HEK293 (cell line): ENCODE measurements around the gene ABCC3.

Experiments used
- CTCF ChIA-PET: fragments of 350-600 bp; formaldehyde crosslinking; extraction: SDS; loops from one replicate; lab custom pipeline; 2021; ENCODE audit warnings: antibody characterized with exemption; lab: Yijun Ruan, JAX
- POLR2A ChIA-PET: fragments of 300-600 bp; formaldehyde crosslinking; extraction: SDS; loops from one replicate; lab custom pipeline; 2020; ENCODE audit warnings: antibody characterized with exemption, inconsistent platforms; lab: Yijun Ruan, JAX
- H3K27ac ChIP-seq: fragments of 200-500 bp; sonication (Bioruptor generic); 2 replicates; pipeline ENCODE4 v1.5.1; 2014; ENCODE audit warnings: low read depth, low read length, control low read depth, inconsistent platforms; ENCODE audit errors: extremely low read depth
- H3K36me3 ChIP-seq, 2 experiments: fragments of 200-500 bp in 1 of 2; sonication (Bioruptor generic) in 1 of 2; 1 replicate in 1 of 2; 2 replicates in 1 of 2; pipeline ENCODE4 v1.5.1; 2014 to 2017; ENCODE audit warnings: inconsistent platforms in 2 of 2, low read length in 2 of 2; ENCODE audit not compliant: control insufficient read depth in 2 of 2, insufficient read depth in 1 of 2
- H3K4me1 ChIP-seq: fragments of 200-500 bp; sonication (Bioruptor generic); 2 replicates; pipeline ENCODE4 v1.5.1; 2014; ENCODE audit warnings: mild to moderate bottlenecking, low read length, inconsistent platforms; ENCODE audit not compliant: control insufficient read depth, insufficient read depth
- H3K4me3 ChIP-seq: 2 replicates; pipeline ENCODE4 v1.5.1; 2011; ENCODE audit warnings: low read depth, mild to moderate bottlenecking, control low read depth, low read length, moderate library complexity
- H3K9me3 ChIP-seq: fragments of 200-500 bp; sonication (Bioruptor generic); 2 replicates; pipeline ENCODE4 v1.5.1; 2014; ENCODE audit warnings: low read depth, low read length, inconsistent platforms; ENCODE audit not compliant: control insufficient read depth, insufficient read depth
- HOXD13 ChIP-seq: sonication (generic); formaldehyde crosslinking; IDR thresholded peaks from 2 replicates; pipeline ENCODE4 v1.8.0; 2022; ENCODE audit warnings: missing genetic modification reagents, borderline replicate concordance
- KLF10 ChIP-seq: fragments of 450-650 bp; IDR thresholded peaks from 2 replicates; pipeline ENCODE4 v1.5.1; 2018; ENCODE audit warnings: missing biosample characterization, mild to moderate bottlenecking, missing genetic modification characterization
- RBAK ChIP-seq: fragments of 450-650 bp; formaldehyde crosslinking; IDR thresholded peaks from 2 replicates; pipeline ENCODE4 v1.5.1; 2016; ENCODE audit warnings: missing biosample characterization, missing genetic modification characterization
- SCRT1 ChIP-seq: fragments of 450-650 bp; formaldehyde crosslinking; IDR thresholded peaks from 2 replicates; pipeline ENCODE4 v1.5.1; 2016; ENCODE audit warnings: missing biosample characterization, missing genetic modification characterization, borderline replicate concordance
- SCRT2 ChIP-seq: fragments of 450-650 bp; formaldehyde crosslinking; IDR thresholded peaks from 2 replicates; pipeline ENCODE4 v1.5.1; 2016; ENCODE audit warnings: missing biosample characterization, missing genetic modification characterization
- ZNF341 ChIP-seq: fragments of 450-650 bp; formaldehyde crosslinking; IDR thresholded peaks from 2 replicates; pipeline ENCODE4; 2016; ENCODE audit warnings: low read depth, missing biosample characterization, missing genetic modification characterization
- ZNF366 ChIP-seq: fragments of 450-650 bp; formaldehyde crosslinking; conservative IDR thresholded peaks from 2 replicates; pipeline ENCODE4 v1.5.1; 2016; ENCODE audit warnings: missing biosample characterization, missing genetic modification characterization
- ZNF416 ChIP-seq: fragments of 450-650 bp; formaldehyde crosslinking; IDR thresholded peaks from 2 replicates; pipeline ENCODE4 v1.5.1; 2016; ENCODE audit warnings: missing biosample characterization, missing genetic modification characterization
- ZNF514 ChIP-seq: fragments of 450-650 bp; formaldehyde crosslinking; IDR thresholded peaks from 2 replicates; pipeline ENCODE4 v1.5.1; 2016; ENCODE audit warnings: missing biosample characterization, missing genetic modification characterization
- ZNF558 ChIP-seq: fragments of 450-650 bp; formaldehyde crosslinking; IDR thresholded peaks from 2 replicates; pipeline ENCODE4 v1.5.1; 2016; ENCODE audit warnings: missing biosample characterization, missing genetic modification characterization
- ZNF571 ChIP-seq: fragments of 450-650 bp; formaldehyde crosslinking; IDR thresholded peaks from 2 replicates; pipeline ENCODE4 v1.5.0; 2017; ENCODE audit warnings: missing biosample characterization, missing genetic modification characterization
- ZNF600 ChIP-seq: fragments of 450-650 bp; formaldehyde crosslinking; IDR thresholded peaks from 2 replicates; pipeline ENCODE4 v1.5.1; 2016; ENCODE audit warnings: missing biosample characterization, missing genetic modification characterization
- ZNF768 ChIP-seq: fragments of 450-650 bp; formaldehyde crosslinking; IDR thresholded peaks from 2 replicates; pipeline ENCODE4 v1.5.1; 2018; ENCODE audit warnings: missing biosample characterization, mild to moderate bottlenecking, missing genetic modification characterization
- ZNF792 ChIP-seq: fragments of 450-650 bp; formaldehyde crosslinking; IDR thresholded peaks from 2 replicates; pipeline ENCODE4 v1.5.1; 2016; ENCODE audit warnings: missing biosample characterization, missing genetic modification characterization
- TF ChIP-seq, protein P1 (sequence below): fragments of 450-650 bp; formaldehyde crosslinking; optimal IDR thresholded peaks from 2 replicates; pipeline ENCODE3; 2016; ENCODE audit warnings: missing biosample characterization, mild to moderate bottlenecking, missing genetic modification characterization
- TF ChIP-seq, protein P2 (sequence below): fragments of 450-650 bp; formaldehyde crosslinking; IDR thresholded peaks from 2 replicates; pipeline ENCODE4 v1.5.1; 2016; ENCODE audit warnings: missing biosample characterization, missing genetic modification characterization, low read depth
- TF ChIP-seq, protein P3 (sequence below): fragments of 450-650 bp; formaldehyde crosslinking; IDR thresholded peaks from 2 replicates; pipeline ENCODE4 v1.5.1; 2016; ENCODE audit warnings: missing biosample characterization, missing genetic modification characterization, borderline replicate concordance
- TF ChIP-seq, protein P4 (sequence below): fragments of 450-650 bp; formaldehyde crosslinking; IDR thresholded peaks from 2 replicates; pipeline ENCODE4 v1.5.1; 2016; ENCODE audit warnings: missing biosample characterization, missing genetic modification characterization
- TF ChIP-seq, protein P5 (sequence below): fragments of 450-650 bp; formaldehyde crosslinking; IDR thresholded peaks from 2 replicates; pipeline ENCODE4 v1.5.1; 2017; ENCODE audit warnings: missing biosample characterization, missing genetic modification characterization

ABCC3 gene

DNA sequence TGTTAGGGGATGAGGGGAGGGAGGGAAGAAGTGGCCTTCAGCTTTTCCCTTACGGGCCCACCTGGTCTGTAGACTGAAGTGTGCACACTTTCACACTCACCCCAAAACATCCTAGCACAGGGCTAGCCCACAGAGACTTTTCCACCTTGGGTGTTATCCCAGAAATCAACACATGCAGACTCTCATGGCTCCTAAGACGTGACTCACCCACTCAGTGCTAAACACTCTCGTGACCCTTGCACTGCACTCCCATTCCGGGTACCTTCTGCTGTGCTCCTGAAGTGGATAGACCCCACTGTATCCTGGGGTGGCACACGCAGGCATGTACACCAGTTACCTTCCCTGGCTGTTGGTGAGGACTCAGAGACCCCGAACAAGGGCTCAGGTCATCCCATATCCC lies 23.0 kb upstream of the ABCC3 start:
- POLR2A ChIA-PET: no interaction called here

DNA sequence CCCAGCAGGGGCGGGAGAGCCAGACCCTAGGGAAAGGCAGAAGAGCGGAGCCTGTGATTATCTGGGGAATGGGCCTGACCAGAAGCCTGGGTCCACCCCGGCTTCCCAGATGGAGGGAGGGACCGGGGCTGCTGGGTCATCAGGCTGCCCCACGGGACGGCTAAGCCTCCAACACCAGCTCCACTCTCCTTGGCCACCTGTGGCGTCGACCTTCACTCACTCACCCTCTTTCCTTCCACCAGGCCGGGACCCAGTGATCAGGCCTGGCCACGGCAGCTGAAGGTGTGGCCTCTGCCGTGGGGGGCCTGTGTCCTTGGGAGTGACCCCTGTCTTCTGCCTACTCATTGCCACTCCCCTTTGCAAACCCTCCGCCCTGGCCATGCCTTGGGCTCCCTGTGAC lies 22.4 kb upstream of the ABCC3 start:
- no peaks in the 10 kb centered on the region for H3K9me3 ChIP-seq
- CTCF ChIA-PET: interaction anchor here (0.6 to 1.4 kb wide), 2 partner anchors 14 to 22 kb away, joined by 3 read pairs; no protein-coding TSS in a partner anchor
- no peaks in the 10 kb centered on the region for H3K36me3 ChIP-seq
- H3K4me1 ChIP-seq: no peaks in the 10 kb centered on the region
- no peak overlapping the region for H3K27ac ChIP-seq
- TF ChIP-seq SCRT1 (peak; percentile 46; the same call in 1 of the 2 replicates), ZNF571 (tag by site-specific recombination) (no peak), HOXD13 (CRISPR knock-in tag) (no peak), SCRT2 (tag by site-specific recombination) (peak; percentile 77)
- TF ChIP-seq, all 188 proteins: peak for 2
- POLR2A ChIA-PET: no interaction called here
- no peak overlapping the region for H3K4me3 ChIP-seq

More for the DNA sequence above, 23.0 kb upstream of the ABCC3 start:
- Histone ChIP-seq H3K4me1 (no peaks in the 10 kb centered on the region), H3K4me3 (no peak overlapping the region), H3K27ac (no peak overlapping the region), H3K36me3 (no peaks in the 10 kb centered on the region)
- CTCF ChIA-PET: interaction anchor here (0.6 to 1.4 kb wide), 2 partner anchors 15 to 69 kb away, joined by 3 read pairs; no protein-coding TSS in a partner anchor
- TF ChIP-seq ZNF514 (tag by site-specific recombination) (no peak), ZNF600 (tag by site-specific recombination) (no peak), ZNF792 (tag by site-specific recombination) (no peak), ZNF768 (tag by site-specific recombination) (no peak), ZNF366 (tag by site-specific recombination) (no peak), ZNF341 (tag by site-specific recombination) (no peak), RBAK (tag by site-specific recombination) (no peak), KLF10 (tag by site-specific recombination) (no peak), ZNF416 (tag by site-specific recombination) (no peak), ZNF558 (tag by site-specific recombination) (no peak)
- TF ChIP-seq, protein P1, sequence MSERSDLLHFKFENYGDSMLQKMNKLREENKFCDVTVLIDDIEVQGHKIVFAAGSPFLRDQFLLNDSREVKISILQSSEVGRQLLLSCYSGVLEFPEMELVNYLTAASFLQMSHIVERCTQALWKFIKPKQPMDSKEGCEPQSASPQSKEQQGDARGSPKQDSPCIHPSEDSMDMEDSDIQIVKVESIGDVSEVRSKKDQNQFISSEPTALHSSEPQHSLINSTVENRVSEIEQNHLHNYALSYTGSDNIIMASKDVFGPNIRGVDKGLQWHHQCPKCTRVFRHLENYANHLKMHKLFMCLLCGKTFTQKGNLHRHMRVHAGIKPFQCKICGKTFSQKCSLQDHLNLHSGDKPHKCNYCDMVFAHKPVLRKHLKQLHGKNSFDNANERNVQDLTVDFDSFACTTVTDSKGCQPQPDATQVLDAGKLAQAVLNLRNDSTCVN (tag by site-specific recombination): no peak
- TF ChIP-seq, protein P2, sequence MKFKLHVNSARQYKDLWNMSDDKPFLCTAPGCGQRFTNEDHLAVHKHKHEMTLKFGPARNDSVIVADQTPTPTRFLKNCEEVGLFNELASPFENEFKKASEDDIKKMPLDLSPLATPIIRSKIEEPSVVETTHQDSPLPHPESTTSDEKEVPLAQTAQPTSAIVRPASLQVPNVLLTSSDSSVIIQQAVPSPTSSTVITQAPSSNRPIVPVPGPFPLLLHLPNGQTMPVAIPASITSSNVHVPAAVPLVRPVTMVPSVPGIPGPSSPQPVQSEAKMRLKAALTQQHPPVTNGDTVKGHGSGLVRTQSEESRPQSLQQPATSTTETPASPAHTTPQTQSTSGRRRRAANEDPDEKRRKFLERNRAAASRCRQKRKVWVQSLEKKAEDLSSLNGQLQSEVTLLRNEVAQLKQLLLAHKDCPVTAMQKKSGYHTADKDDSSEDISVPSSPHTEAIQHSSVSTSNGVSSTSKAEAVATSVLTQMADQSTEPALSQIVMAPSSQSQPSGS (tag by site-specific recombination): no peak
- TF ChIP-seq, protein P3, sequence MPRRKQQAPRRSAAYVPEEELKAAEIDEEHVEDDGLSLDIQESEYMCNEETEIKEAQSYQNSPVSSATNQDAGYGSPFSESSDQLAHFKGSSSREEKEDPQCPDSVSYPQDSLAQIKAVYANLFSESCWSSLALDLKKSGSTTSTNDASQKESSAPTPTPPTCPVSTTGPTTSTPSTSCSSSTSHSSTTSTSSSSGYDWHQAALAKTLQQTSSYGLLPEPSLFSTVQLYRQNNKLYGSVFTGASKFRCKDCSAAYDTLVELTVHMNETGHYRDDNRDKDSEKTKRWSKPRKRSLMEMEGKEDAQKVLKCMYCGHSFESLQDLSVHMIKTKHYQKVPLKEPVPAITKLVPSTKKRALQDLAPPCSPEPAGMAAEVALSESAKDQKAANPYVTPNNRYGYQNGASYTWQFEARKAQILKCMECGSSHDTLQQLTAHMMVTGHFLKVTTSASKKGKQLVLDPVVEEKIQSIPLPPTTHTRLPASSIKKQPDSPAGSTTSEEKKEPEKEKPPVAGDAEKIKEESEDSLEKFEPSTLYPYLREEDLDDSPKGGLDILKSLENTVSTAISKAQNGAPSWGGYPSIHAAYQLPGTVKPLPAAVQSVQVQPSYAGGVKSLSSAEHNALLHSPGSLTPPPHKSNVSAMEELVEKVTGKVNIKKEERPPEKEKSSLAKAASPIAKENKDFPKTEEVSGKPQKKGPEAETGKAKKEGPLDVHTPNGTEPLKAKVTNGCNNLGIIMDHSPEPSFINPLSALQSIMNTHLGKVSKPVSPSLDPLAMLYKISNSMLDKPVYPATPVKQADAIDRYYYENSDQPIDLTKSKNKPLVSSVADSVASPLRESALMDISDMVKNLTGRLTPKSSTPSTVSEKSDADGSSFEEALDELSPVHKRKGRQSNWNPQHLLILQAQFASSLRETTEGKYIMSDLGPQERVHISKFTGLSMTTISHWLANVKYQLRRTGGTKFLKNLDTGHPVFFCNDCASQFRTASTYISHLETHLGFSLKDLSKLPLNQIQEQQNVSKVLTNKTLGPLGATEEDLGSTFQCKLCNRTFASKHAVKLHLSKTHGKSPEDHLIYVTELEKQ (tag by site-specific recombination): no peak
- TF ChIP-seq, protein P4, sequence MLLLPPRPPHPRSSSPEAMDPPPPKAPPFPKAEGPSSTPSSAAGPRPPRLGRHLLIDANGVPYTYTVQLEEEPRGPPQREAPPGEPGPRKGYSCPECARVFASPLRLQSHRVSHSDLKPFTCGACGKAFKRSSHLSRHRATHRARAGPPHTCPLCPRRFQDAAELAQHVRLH (tag by site-specific recombination): no peak
- TF ChIP-seq, protein P5, sequence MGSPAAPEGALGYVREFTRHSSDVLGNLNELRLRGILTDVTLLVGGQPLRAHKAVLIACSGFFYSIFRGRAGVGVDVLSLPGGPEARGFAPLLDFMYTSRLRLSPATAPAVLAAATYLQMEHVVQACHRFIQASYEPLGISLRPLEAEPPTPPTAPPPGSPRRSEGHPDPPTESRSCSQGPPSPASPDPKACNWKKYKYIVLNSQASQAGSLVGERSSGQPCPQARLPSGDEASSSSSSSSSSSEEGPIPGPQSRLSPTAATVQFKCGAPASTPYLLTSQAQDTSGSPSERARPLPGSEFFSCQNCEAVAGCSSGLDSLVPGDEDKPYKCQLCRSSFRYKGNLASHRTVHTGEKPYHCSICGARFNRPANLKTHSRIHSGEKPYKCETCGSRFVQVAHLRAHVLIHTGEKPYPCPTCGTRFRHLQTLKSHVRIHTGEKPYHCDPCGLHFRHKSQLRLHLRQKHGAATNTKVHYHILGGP (tag by site-specific recombination): no peak
- TF ChIP-seq, all 188 proteins: peak for 0
- no peaks in the 10 kb centered on the region for H3K9me3 ChIP-seq
